Measurements from ENCODE around the gene ADAMTSL5. TPM values are rescaled to one million over a fixed set of nuclear protein-coding genes. Genes with fewer than 3 reads are reported as not detected.

ADAMTSL5 gene
- total RNA-seq, 1 experiment from 2014 or later = 20.6 TPM

DNA sequence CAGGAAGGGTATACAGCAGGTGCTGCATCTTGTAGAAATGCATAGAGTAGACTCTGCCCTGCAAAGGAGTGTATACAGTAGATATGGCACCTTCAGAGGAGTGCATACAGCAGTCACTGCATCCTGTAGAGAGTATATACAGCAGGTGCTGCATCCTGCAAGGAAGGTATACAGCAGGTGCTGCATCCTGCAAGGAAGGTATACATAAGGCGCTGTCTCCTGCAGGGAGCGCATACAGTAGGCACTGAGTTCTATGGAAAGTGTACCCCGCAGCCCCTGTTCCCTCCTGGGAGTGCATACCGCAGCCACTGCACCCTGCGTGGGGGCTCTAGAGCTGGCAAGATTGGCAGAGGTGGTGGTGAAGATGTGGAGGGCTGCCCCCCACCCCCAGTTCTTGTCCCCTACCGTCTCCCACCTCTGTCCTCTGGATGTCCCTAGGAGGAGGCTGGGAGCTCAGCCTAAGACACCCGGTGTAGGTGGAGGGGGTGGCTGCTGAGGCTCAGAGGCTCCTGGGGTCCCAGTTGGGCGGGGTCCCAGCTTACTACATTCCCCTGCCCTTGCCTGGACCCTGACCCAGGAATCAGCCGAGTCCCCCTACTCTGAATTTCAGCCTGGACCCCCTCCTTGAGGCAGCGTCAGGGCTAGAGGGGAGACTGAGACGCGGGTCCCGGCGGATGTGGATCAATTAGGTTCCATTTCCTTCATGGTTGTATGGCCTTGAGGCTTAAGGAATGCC is 2.3 kb upstream of the ADAMTSL5 start:
- ChIA-PET CTCF (interaction anchor here (0.6 kb wide), 1 partner anchor 73 kb away, joined by 8 read pairs; no protein-coding TSS in a partner anchor), POLR2A (interaction anchor here (0.5 to 0.7 kb wide), 2 partner anchors 70 to 246 kb away, joined by 6 to 12 read pairs; no protein-coding TSS in a partner anchor)
- BruUV-seq (replicated peaks) = no TSS peak
- H3K27me3 ChIP-seq (ENCODE audit: control insufficient read depth, insufficient read depth, low read length) = no peaks in the 10 kb centered on the region
- ATAC-seq (no peak), DNase-seq (ENCODE audit: low read depth, low spot score) (no peak)
- in situ Hi-C loops (cut with HindIII; ENCODE audit: low pct_unique_long_range_greater_than_20kb, low sequenced_read_pairs) (no loop called here), intact Hi-C loops (cut with micrococcal nuclease; ENCODE audit: unreplicated experiment) (no loop called here)
- TF ChIP-seq POLR2AphosphoS5 (IDR thresholded peaks at IDR 0.05; ENCODE audit: low read depth, low read length) (no peak), TCF7L2 (IDR thresholded peaks at IDR 0.05; ENCODE audit: low read depth, low read length) (no peak)
- peaks cover 2% of the 10 kb centered on the region; the same call in 1 of the 2 replicates for H3K36me3 ChIP-seq (ENCODE audit: control insufficient read depth, insufficient read depth, low read length)
- no peaks in the 10 kb centered on the region for H3K4me1 ChIP-seq (ENCODE audit: control insufficient read depth, insufficient read depth, low read length)
- H3K4me3 ChIP-seq (ENCODE audit: low read depth in 2 of 2, low read length in 2 of 2) = no peak overlapping the region
- H3K9me3 ChIP-seq (ENCODE audit: control insufficient read depth, insufficient read depth, low read depth, low read length) = no peaks in the 10 kb centered on the region
- no peak overlapping the region for H3K27ac ChIP-seq (ENCODE audit: low read length)

DNA sequence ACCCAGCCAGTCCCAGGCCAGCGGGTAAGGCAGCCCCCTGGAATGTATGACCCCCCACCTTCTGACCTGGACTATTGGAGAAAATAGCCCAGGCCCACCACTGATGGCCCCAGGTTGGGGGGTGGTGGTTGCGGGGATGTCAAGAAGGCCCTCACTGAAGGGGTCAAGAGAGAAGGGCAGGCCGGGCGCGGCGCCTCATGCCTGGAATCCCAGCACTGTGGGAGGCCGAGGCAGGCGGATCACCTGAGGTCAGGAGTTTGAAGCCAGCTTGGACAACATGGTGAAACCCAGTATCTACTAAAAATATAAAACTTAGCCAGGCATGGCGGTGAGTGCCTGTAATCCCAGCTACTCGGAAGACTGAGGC is 1.5 kb upstream of the ADAMTSL5 start:
- CTCF ChIA-PET = no interaction called here
- POLR2A ChIA-PET = interaction anchor here (0.7 kb wide), 1 partner anchor 71 kb away, joined by 6 read pairs; no protein-coding TSS in a partner anchor
- Histone ChIP-seq H3K4me1 (ENCODE audit: control insufficient read depth, insufficient read depth, low read length) (no peaks in the 10 kb centered on the region), H3K9me3 (ENCODE audit: control insufficient read depth, insufficient read depth, low read depth, low read length) (no peaks in the 10 kb centered on the region), H3K27ac (ENCODE audit: low read length) (no peak overlapping the region), H3K27me3 (ENCODE audit: control insufficient read depth, insufficient read depth, low read length) (no peaks in the 10 kb centered on the region), H3K36me3 (ENCODE audit: control insufficient read depth, insufficient read depth, low read length) (peaks cover 2% of the 10 kb centered on the region; the same call in 1 of the 2 replicates), H3K4me3 (ENCODE audit: low read depth in 2 of 2, low read length in 2 of 2) (no peak overlapping the region)
- intact Hi-C loops (cut with micrococcal nuclease; ENCODE audit: unreplicated experiment) (no loop called here), in situ Hi-C loops (cut with HindIII; ENCODE audit: low pct_unique_long_range_greater_than_20kb, low sequenced_read_pairs) (no loop called here)
- TF ChIP-seq, protein P1, sequence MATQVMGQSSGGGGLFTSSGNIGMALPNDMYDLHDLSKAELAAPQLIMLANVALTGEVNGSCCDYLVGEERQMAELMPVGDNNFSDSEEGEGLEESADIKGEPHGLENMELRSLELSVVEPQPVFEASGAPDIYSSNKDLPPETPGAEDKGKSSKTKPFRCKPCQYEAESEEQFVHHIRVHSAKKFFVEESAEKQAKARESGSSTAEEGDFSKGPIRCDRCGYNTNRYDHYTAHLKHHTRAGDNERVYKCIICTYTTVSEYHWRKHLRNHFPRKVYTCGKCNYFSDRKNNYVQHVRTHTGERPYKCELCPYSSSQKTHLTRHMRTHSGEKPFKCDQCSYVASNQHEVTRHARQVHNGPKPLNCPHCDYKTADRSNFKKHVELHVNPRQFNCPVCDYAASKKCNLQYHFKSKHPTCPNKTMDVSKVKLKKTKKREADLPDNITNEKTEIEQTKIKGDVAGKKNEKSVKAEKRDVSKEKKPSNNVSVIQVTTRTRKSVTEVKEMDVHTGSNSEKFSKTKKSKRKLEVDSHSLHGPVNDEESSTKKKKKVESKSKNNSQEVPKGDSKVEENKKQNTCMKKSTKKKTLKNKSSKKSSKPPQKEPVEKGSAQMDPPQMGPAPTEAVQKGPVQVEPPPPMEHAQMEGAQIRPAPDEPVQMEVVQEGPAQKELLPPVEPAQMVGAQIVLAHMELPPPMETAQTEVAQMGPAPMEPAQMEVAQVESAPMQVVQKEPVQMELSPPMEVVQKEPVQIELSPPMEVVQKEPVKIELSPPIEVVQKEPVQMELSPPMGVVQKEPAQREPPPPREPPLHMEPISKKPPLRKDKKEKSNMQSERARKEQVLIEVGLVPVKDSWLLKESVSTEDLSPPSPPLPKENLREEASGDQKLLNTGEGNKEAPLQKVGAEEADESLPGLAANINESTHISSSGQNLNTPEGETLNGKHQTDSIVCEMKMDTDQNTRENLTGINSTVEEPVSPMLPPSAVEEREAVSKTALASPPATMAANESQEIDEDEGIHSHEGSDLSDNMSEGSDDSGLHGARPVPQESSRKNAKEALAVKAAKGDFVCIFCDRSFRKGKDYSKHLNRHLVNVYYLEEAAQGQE (IDR thresholded peaks at IDR 0.05; ENCODE audit: insufficient read depth in 1 of 2, low read depth in 2 of 2, low read length in 1 of 2) = no peak
- no peak for TF ChIP-seq TCF7L2 (IDR thresholded peaks at IDR 0.05; ENCODE audit: low read depth, low read length)
- no peak for TF ChIP-seq CTCF (IDR thresholded peaks at IDR 0.05)
- TF ChIP-seq SIN3A (IDR thresholded peaks at IDR 0.05; ENCODE audit: borderline replicate concordance, insufficient read depth, low read depth, low read length) = no peak
- no peak for TF ChIP-seq POLR2AphosphoS5 (IDR thresholded peaks at IDR 0.05; ENCODE audit: low read depth, low read length)
- DNase-seq (ENCODE audit: low read depth, low spot score) (no peak), ATAC-seq (no peak)
- BruUV-seq (replicated peaks) = no TSS peak

Measured in Panc1 (cell line).